ENCODE measurements around the gene FOXP1. TPM values are rescaled to one million over a fixed set of nuclear protein-coding genes. Genes with fewer than 3 reads are reported as not detected.

FOXP1 gene
- total RNA-seq, 1 donor from 2014 or later = 31.1 TPM

DNA sequence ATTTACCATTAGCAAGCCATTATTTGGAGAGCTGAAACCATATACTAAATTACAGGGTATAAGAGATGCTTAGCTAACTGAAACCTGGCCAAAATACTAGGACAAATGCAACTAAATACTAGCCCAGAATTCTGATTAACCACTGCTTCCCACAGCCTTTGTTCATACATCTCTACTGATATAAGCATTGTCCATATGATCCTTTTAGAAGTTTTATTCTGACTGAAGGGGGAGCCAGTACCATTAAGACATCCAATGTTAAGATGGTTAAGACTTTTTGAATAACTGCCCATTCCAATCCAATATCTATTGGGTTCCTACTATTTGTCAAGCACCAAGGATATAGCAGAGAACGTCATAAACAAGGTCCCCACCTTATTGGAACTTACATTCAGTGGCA lies 421.3 kb downstream of the FOXP1 start:
- Mint-ChIP-seq H3K27me3 (ENCODE audit: unreplicated experiment) (no peaks in the 10 kb centered on the region), H3K4me3 (ENCODE audit: unreplicated experiment) (no peak overlapping the region), H3K36me3 (ENCODE audit: unreplicated experiment) (no peaks in the 10 kb centered on the region), H3K9me3 (ENCODE audit: unreplicated experiment) (no peaks in the 10 kb centered on the region), H3K4me1 (ENCODE audit: low read depth, unreplicated experiment) (peaks cover 5% of the 10 kb centered on the region), H3K27ac (ENCODE audit: unreplicated experiment) (no peak overlapping the region)
- TF ChIP-seq, protein P1, sequence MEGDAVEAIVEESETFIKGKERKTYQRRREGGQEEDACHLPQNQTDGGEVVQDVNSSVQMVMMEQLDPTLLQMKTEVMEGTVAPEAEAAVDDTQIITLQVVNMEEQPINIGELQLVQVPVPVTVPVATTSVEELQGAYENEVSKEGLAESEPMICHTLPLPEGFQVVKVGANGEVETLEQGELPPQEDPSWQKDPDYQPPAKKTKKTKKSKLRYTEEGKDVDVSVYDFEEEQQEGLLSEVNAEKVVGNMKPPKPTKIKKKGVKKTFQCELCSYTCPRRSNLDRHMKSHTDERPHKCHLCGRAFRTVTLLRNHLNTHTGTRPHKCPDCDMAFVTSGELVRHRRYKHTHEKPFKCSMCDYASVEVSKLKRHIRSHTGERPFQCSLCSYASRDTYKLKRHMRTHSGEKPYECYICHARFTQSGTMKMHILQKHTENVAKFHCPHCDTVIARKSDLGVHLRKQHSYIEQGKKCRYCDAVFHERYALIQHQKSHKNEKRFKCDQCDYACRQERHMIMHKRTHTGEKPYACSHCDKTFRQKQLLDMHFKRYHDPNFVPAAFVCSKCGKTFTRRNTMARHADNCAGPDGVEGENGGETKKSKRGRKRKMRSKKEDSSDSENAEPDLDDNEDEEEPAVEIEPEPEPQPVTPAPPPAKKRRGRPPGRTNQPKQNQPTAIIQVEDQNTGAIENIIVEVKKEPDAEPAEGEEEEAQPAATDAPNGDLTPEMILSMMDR (IDR thresholded peaks at IDR 0.05; ENCODE audit: partially characterized antibody, unreplicated experiment) = no peak
- DNase-seq = no peak

DNA sequence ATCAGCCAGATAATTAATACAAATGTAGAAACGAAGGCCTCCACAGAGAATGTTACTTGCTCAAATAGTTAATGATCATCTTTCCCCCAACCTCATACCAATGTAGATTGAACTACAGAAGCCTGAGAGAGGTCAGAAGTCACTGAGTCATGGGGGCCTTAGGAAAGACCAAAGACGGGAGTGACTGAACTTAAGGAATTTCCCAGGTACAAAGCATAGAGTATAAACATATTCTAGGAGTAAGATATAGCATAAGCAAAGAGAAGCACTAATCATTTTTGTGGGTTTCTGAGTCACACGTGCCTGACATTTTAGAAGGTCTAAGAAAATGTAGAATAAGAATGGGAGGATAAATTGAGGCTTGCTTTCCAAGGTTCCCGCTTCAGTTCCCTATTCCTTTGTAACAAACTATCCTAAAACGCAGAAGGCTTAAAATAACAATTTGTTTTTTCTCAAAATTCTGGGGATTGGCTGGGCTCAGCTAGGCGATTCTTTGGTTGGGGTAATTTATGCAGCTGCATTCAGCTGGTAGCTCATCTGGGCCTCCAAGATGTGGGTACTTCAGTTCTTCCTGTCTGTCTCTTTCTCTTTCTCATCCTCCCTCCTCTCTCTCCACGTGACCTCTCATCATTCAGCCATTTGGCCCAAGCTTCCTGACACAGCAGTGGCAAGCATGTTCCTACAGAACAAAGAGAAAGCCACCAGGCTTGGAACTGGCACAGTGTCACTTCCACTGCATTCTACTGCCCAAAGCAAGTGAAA lies 422.6 kb downstream of the FOXP1 start:
- H3K27me3 Mint-ChIP-seq (ENCODE audit: unreplicated experiment) = no peaks in the 10 kb centered on the region
- no peaks in the 10 kb centered on the region for H3K4me1 Mint-ChIP-seq (ENCODE audit: low read depth, unreplicated experiment)
- TF ChIP-seq, protein P1 (IDR thresholded peaks at IDR 0.05; ENCODE audit: partially characterized antibody, unreplicated experiment) = no peak
- no peak overlapping the region for H3K27ac Mint-ChIP-seq (ENCODE audit: unreplicated experiment)
- no peak for DNase-seq
- no peak overlapping the region for H3K4me3 Mint-ChIP-seq (ENCODE audit: unreplicated experiment)
- H3K9me3 Mint-ChIP-seq (ENCODE audit: unreplicated experiment) = no peaks in the 10 kb centered on the region
- no peaks in the 10 kb centered on the region for H3K36me3 Mint-ChIP-seq (ENCODE audit: unreplicated experiment)

DNA sequence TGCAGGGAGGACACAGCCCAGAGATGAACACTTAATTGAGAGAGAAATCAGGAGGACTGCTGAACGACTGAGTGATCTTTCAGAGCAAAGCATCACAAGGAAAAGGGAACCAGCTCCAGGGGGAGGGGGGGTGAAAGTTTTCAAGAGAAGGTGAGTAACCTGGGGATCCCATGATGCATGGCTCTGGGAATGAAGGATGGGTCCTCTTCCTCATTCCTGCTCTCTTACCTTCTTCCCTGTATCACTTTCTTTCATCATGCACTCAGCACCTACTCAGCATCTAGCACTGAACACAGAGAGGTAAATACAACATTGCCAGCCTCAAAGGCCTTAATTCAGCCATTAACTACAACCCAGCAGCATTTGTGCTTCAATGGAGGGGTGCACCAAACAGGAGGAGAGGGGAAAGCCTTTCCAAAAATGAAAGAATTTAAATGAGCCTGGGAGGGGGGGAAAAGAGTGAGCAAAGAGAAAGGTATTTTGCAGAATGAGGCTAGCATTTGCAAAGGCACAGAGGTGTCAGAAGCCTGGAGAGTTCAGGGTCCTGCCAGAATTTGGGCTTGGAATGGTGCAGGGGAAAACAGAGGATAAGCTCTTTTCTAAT lies 427.4 kb downstream of the FOXP1 start:
- Mint-ChIP-seq H3K27ac (ENCODE audit: unreplicated experiment) (no peak overlapping the region), H3K4me1 (ENCODE audit: low read depth, unreplicated experiment) (no peaks in the 10 kb centered on the region), H3K27me3 (ENCODE audit: unreplicated experiment) (no peaks in the 10 kb centered on the region), H3K4me3 (ENCODE audit: unreplicated experiment) (no peak overlapping the region), H3K9me3 (ENCODE audit: unreplicated experiment) (no peaks in the 10 kb centered on the region), H3K36me3 (ENCODE audit: unreplicated experiment) (no peaks in the 10 kb centered on the region)
- no peak for DNase-seq
- TF ChIP-seq, protein P1 (IDR thresholded peaks at IDR 0.05; ENCODE audit: partially characterized antibody, unreplicated experiment) = no peak

DNA sequence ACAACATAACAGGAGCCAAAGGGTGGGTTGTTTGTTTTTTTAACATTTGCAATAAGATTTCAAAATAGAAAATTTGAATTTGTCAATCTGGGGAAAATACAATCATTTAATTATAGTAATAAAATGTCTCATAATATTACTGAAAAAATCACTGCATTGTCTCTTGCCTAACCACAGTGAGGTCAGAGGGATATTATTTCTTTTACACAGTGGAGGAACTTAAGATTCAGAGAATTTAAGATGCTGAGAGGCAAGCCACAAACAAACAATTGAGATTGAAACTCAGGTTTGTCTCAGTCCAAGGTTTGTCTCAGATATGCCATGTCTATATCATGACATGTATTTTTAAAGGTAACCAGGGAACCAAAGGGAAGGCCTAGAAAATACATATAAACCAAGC lies 428.7 kb downstream of the FOXP1 start:
- H3K4me3 Mint-ChIP-seq (ENCODE audit: unreplicated experiment) = no peak overlapping the region
- no peak overlapping the region for H3K27ac Mint-ChIP-seq (ENCODE audit: unreplicated experiment)

More for the DNA sequence above, 428.7 kb downstream of the FOXP1 start:
- Mint-ChIP-seq H3K9me3 (ENCODE audit: unreplicated experiment) (no peaks in the 10 kb centered on the region), H3K27me3 (ENCODE audit: unreplicated experiment) (no peaks in the 10 kb centered on the region), H3K4me1 (ENCODE audit: low read depth, unreplicated experiment) (peaks cover 1% of the 10 kb centered on the region), H3K36me3 (ENCODE audit: unreplicated experiment) (no peaks in the 10 kb centered on the region)
- TF ChIP-seq, protein P1 (IDR thresholded peaks at IDR 0.05; ENCODE audit: partially characterized antibody, unreplicated experiment) = no peak
- no peak for DNase-seq

Measured in glutamatergic neuron (in vitro differentiated cells).